GM12874 (cell line): ENCODE measurements around the gene SLC30A3.

Experiments used
- CTCF ChIP-seq: IDR thresholded peaks from 2 replicates; pipeline ENCODE4 v1.5.1; 2011; ENCODE audit warnings: low read depth, mild to moderate bottlenecking, control low read depth, low read length, moderate library complexity; ENCODE audit not compliant: insufficient read depth

Gene SLC30A3

GRCh38 chr2:27270670-27271069 lies 7.8 kb upstream of the SLC30A3 start:
- TF ChIP-seq CTCF: no peak

- no peak for TF ChIP-seq CTCF
Observed at GRCh38 chr2:27270131-27270530, 7.3 kb upstream of the SLC30A3 start.

- TF ChIP-seq CTCF: no peak
Observed at GRCh38 chr2:27265536-27265870, 2.7 kb upstream of the SLC30A3 start.

GRCh38 chr2:27264753-27265535 lies 2.1 kb upstream of the SLC30A3 start:
- TF ChIP-seq CTCF: peak; percentile 68

- TF ChIP-seq CTCF: no peak
Observed at GRCh38 chr2:27264253-27264752, 1.5 kb upstream of the SLC30A3 start.

GRCh38 chr2:27263287-27264252 lies 723 bp upstream of the SLC30A3 start:
- TF ChIP-seq CTCF: no peak

- TF ChIP-seq CTCF: no peak
Observed at GRCh38 chr2:27261926-27262298, 935 bp downstream of the SLC30A3 start.
